ENCODE results near the gene FADD. TPM values are rescaled to one million over a fixed set of nuclear protein-coding genes. Genes with fewer than 3 reads are reported as not detected.

The FADD gene
- total RNA-seq, 1 donor from 2014 or later, result 21.3 TPM

- Histone ChIP-seq H3K9me3 (no peaks in the 10 kb centered on the region), H3K4me3 (no peak overlapping the region), H3K27me3 (no peaks in the 10 kb centered on the region), H3K36me3 (no peaks in the 10 kb centered on the region), H3K27ac (no peak overlapping the region), H3K4me1 (no peaks in the 10 kb centered on the region)
- no peak for TF ChIP-seq CTCF (IDR thresholded peaks at IDR 0.05)
- ATAC-seq (peak; percentile 37), DNase-seq (no peak)
- intact Hi-C loops (cut with DNase I), result no loop called here
Observed at GRCh38 chr11:70233511-70233934, 30.4 kb downstream of the FADD start.

- Histone ChIP-seq H3K9me3 (no peaks in the 10 kb centered on the region), H3K4me3 (no peak overlapping the region), H3K36me3 (no peaks in the 10 kb centered on the region), H3K27ac (no peak overlapping the region), H3K27me3 (no peaks in the 10 kb centered on the region), H3K4me1 (no peaks in the 10 kb centered on the region)
- no peak for TF ChIP-seq CTCF (IDR thresholded peaks at IDR 0.05)
- DNase-seq, result no peak
- intact Hi-C loops (cut with DNase I), result no loop called here
- no peak for ATAC-seq
Observed at GRCh38 chr11:70233962-70234361, 30.9 kb downstream of the FADD start.

- H3K36me3 ChIP-seq, result no peaks in the 10 kb centered on the region
- DNase-seq (no peak), ATAC-seq (no peak)
- H3K9me3 ChIP-seq, result no peaks in the 10 kb centered on the region
- no peaks in the 10 kb centered on the region for H3K4me1 ChIP-seq
- no peak for TF ChIP-seq CTCF (IDR thresholded peaks at IDR 0.05)
- no peak overlapping the region for H3K4me3 ChIP-seq
- intact Hi-C loops (cut with DNase I), result no loop called here
- no peak overlapping the region for H3K27ac ChIP-seq
- no peaks in the 10 kb centered on the region for H3K27me3 ChIP-seq
Observed at GRCh38 chr11:70240337-70240736, 37.2 kb downstream of the FADD start.

- Histone ChIP-seq H3K27me3 (no peaks in the 10 kb centered on the region), H3K4me1 (no peaks in the 10 kb centered on the region), H3K27ac (no peak overlapping the region), H3K4me3 (no peak overlapping the region), H3K9me3 (no peaks in the 10 kb centered on the region), H3K36me3 (no peaks in the 10 kb centered on the region)
- no peak for TF ChIP-seq CTCF (IDR thresholded peaks at IDR 0.05)
- ATAC-seq (no peak), DNase-seq (no peak)
- intact Hi-C loops (cut with DNase I), result no loop called here
Observed at GRCh38 chr11:70241709-70242108, 38.6 kb downstream of the FADD start.

- Histone ChIP-seq H3K27ac (no peak overlapping the region), H3K4me3 (no peak overlapping the region), H3K4me1 (no peaks in the 10 kb centered on the region), H3K9me3 (no peaks in the 10 kb centered on the region), H3K27me3 (no peaks in the 10 kb centered on the region), H3K36me3 (no peaks in the 10 kb centered on the region)
- no peak for TF ChIP-seq CTCF (IDR thresholded peaks at IDR 0.05)
- ATAC-seq, result peak; percentile 69
- no peak for DNase-seq
- intact Hi-C loops (cut with DNase I), result no loop called here
Observed at GRCh38 chr11:70242885-70243284, 39.8 kb downstream of the FADD start.

Measured in upper lobe of right lung (tissue), 1 donor.